PC-3 (cell line): ENCODE measurements around the gene NIPBL. TPM values are rescaled to one million over a fixed set of nuclear protein-coding genes. Genes with fewer than 3 reads are reported as not detected.

Source experiments
- ATAC-seq: fragments of 200-7000 bp; cut with Tn5 transposase; 2 replicates; pipeline ENCODE4 v1.9.1; 2020; ENCODE audit warnings: mild to moderate bottlenecking, moderate library complexity
- BruUV-seq: library from RNA; stranded (reverse); fragments of 400-500 nt; replicated peaks from 2 replicates; lab custom pipeline; 2021; lab: Mats Ljungman, UMichigan
- CTCF ChIA-PET: fragments of 300-600 bp; sonication (Branson Sonifier 250); formaldehyde crosslinking; loops from one replicate; lab custom pipeline; 2022; ENCODE audit warnings: antibody characterized with exemption; lab: Charles Lee
- POLR2A ChIA-PET: fragments of 300-600 bp; sonication (Branson Sonifier 250); formaldehyde crosslinking; loops from one replicate; lab custom pipeline; 2022; ENCODE audit warnings: antibody characterized with exemption; ENCODE audit not compliant: unreplicated experiment; lab: Charles Lee
- DNase-seq: peaks from one replicate; pipeline ENCODE4 v3.0.0-alpha.2; 2015
- H2AFZ ChIP-seq: fragments of 300-600 bp; sonication (generic); 2 replicates; pipeline ENCODE4 v1.6.0; 2016; ENCODE audit warnings: antibody characterized with exemption, low read length
- H3F3A ChIP-seq: fragments of 300-600 bp; sonication (generic); one replicate; pipeline ENCODE4 v1.6.0; 2017; ENCODE audit warnings: antibody characterized with exemption, low read length, control low read depth, mild to moderate bottlenecking; ENCODE audit not compliant: unreplicated experiment
- H3K27ac ChIP-seq: fragments of 300-600 bp; sonication (generic); 2 replicates; pipeline ENCODE4 v1.5.1; 2016; ENCODE audit warnings: mild to moderate bottlenecking, low read length
- H3K27me3 ChIP-seq: fragments of 300-600 bp; sonication (generic); 2 replicates; pipeline ENCODE4 v1.6.1; 2016; ENCODE audit warnings: low read length, mixed read lengths
- H3K36me3 ChIP-seq: fragments of 300-600 bp; sonication (generic); 2 replicates; pipeline ENCODE4 v1.6.1; 2016; ENCODE audit warnings: low read depth, mixed run types, low read length, mixed read lengths
- H3K4me1 ChIP-seq: fragments of 300-600 bp; sonication (generic); 2 replicates; pipeline ENCODE4 v1.5.1; 2016; ENCODE audit warnings: low read length; ENCODE audit not compliant: insufficient read depth
- H3K4me2 ChIP-seq: fragments of 300-600 bp; sonication (generic); 2 replicates; pipeline ENCODE4 v1.6.0; 2016; ENCODE audit warnings: low read length
- H3K4me3 ChIP-seq: fragments of 300-600 bp; sonication (generic); 2 replicates; pipeline ENCODE4 v1.5.1; 2016; ENCODE audit warnings: mild to moderate bottlenecking, low read length, mixed read lengths
- H3K79me2 ChIP-seq: fragments of 300-600 bp; sonication (generic); 2 replicates; pipeline ENCODE4 v1.6.1; 2017; ENCODE audit warnings: low read length, mixed read lengths
- H3K9ac ChIP-seq: fragments of 300-600 bp; sonication (generic); 2 replicates; pipeline ENCODE4 v1.6.0; 2016; ENCODE audit warnings: mild to moderate bottlenecking, low read length
- H3K9me2 ChIP-seq: fragments of 300-600 bp; sonication (generic); replicated peaks from 2 replicates; pipeline ENCODE4 v1.6.1; 2016; ENCODE audit warnings: mixed run types, low read length, mixed read lengths
- H3K9me3 ChIP-seq: fragments of 300-600 bp; sonication (generic); 2 replicates; pipeline ENCODE4 v1.6.1; 2016; ENCODE audit warnings: low read length, mixed read lengths
- H4K20me1 ChIP-seq: fragments of 300-600 bp; sonication (generic); 2 replicates; pipeline ENCODE4 v1.6.1; 2016; ENCODE audit warnings: low read length, mixed read lengths
- CTCF ChIP-seq: fragments of 300-600 bp; sonication (generic); conservative IDR thresholded peaks from 2 replicates; pipeline ENCODE4 v1.5.1; 2017; ENCODE audit warnings: antibody characterized with exemption, low read depth, mild to moderate bottlenecking, low read length
- EZH2 ChIP-seq: fragments of 300-600 bp; sonication (generic); IDR thresholded peaks from one replicate; pipeline ENCODE4 v1.6.1; 2017; ENCODE audit warnings: antibody characterized with exemption, mild to moderate bottlenecking, low read length; ENCODE audit not compliant: unreplicated experiment
- EZH2phosphoT487 ChIP-seq: fragments of 300-600 bp; sonication (generic); IDR thresholded peaks from 2 replicates; pipeline ENCODE4 v1.6.1; 2018; ENCODE audit warnings: mild to moderate bottlenecking, antibody characterized with exemption, low read length, borderline replicate concordance
- intact Hi-C: fragments of 100-400 bp; cut with micrococcal nuclease; formaldehyde crosslinking; loops from 2 replicates; pipeline ENCODE4 v1.9.0; 2023
- total RNA-seq: library from RNA; depleted of rRNA; stranded (reverse); fragments of >200 nt; gene quantifications from 2 replicates; pipeline ENCODE4 v1.2.3, GENCODE V29; 2014

NIPBL gene
- total RNA-seq, 1 experiment from 2014 or later, result 16.8 TPM

GRCh38 chr5:36870399-36871040 lies 6.0 kb upstream of the NIPBL start:
- DNase-seq, result peak; percentile 87
- TF ChIP-seq CTCF (peak; percentile 82), EZH2 (no peak)
- POLR2A ChIA-PET, result no interaction called here

GRCh38 chr5:36874465-36874864 lies 2.1 kb upstream of the NIPBL start:
- intact Hi-C loops, result loop anchor here (2.0 kb wide), 1 partner anchor 130 kb away; no protein-coding TSS in a partner anchor
- POLR2A ChIA-PET, result no interaction called here
- no TSS peak for BruUV-seq

More at GRCh38 chr5:36870399-36871040, 6.0 kb upstream of the NIPBL start:
- Histone ChIP-seq H3K36me3 (no peaks in the 10 kb centered on the region), H3K9ac (no peak overlapping the region), H3K27ac (no peak overlapping the region), H2AFZ (no peak overlapping the region), H3K9me3 (no peaks in the 10 kb centered on the region), H3K4me3 (no peak overlapping the region), H3K27me3 (no peaks in the 10 kb centered on the region), H3K4me1 (peaks cover 24% of the 10 kb centered on the region), H3K79me2 (peaks cover 45% of the 10 kb centered on the region), H4K20me1 (0 out of 2 replicates have a peak, but pooled peaks cover 20% of the 10 kb centered on the region), H3F3A (no peaks in the 10 kb centered on the region), H3K9me2 (no peaks in the 10 kb centered on the region), H3K4me2 (no peak overlapping the region)
- intact Hi-C loops, result loop anchor here (1.0 kb wide), 4 partner anchors 93 to 136 kb away; no protein-coding TSS in a partner anchor
- peak; percentile 61 for ATAC-seq
- CTCF ChIA-PET, result interaction anchor here (0.6 to 1.4 kb wide), 6 partner anchors 55 to 136 kb away, joined by 3 to 10 read pairs (median 4); no protein-coding TSS in a partner anchor
- BruUV-seq, result no TSS peak

More at GRCh38 chr5:36874465-36874864, 2.1 kb upstream of the NIPBL start:
- peaks cover 27% of the 10 kb centered on the region for H3K4me1 ChIP-seq
- H3K27ac ChIP-seq, result no peak overlapping the region
- CTCF ChIA-PET, result no interaction called here
- TF ChIP-seq EZH2 (no peak), EZH2phosphoT487 (no peak), CTCF (no peak)
- H3K27me3 ChIP-seq, result no peaks in the 10 kb centered on the region
- H3K36me3 ChIP-seq, result no peaks in the 10 kb centered on the region
- H3K9me2 ChIP-seq, result no peaks in the 10 kb centered on the region
- peak overlapping the region; percentile 98 for H3K4me2 ChIP-seq
- H3F3A ChIP-seq, result no peaks in the 10 kb centered on the region
- H3K9me3 ChIP-seq, result no peaks in the 10 kb centered on the region
- H3K4me3 ChIP-seq, result peak overlapping the region; percentile 87
- peaks cover 82% of the 10 kb centered on the region for H3K79me2 ChIP-seq
- H2AFZ ChIP-seq, result peak overlapping the region; percentile 96
- ATAC-seq (no peak), DNase-seq (no peak)
- H3K9ac ChIP-seq, result peak overlapping the region; percentile 96; the same call in 1 of the 2 replicates
- H4K20me1 ChIP-seq, result peaks cover 36% of the 10 kb centered on the region
